HEK293T (cell line): Measurements from ENCODE around the gene PCDHB1.

Experiments used
- BHLHE40 ChIP-seq: fragments of 450-650 bp; IDR thresholded peaks from 2 replicates; pipeline ENCODE4 v1.6.1; 2016; ENCODE audit warnings: mild to moderate bottlenecking, moderate library complexity, borderline replicate concordance
- ELF4 ChIP-seq: fragments of 450-650 bp; IDR thresholded peaks from 2 replicates; pipeline ENCODE4 v1.6.1; 2017; ENCODE audit warnings: antibody characterized with exemption

DNA sequence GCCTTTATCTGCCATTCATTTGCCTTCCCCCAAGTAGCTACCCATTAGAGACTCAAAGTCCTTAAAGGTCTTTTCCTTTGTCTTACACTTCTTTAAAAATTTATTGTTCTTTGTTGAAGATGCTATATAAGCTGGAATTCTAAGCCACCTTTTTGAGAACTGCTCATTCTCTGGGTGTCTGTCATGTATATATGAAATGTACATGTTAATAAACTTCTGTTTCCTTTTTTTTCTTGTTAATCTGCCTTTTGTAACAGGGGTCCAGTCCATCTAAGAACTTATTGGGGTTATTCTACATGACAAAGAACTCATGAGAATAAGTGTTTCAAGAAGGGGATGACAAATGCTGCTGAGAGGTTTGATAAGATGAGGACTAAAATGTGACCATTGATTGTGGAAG lies 43.4 kb upstream of the PCDHB1 start:
- TF ChIP-seq ELF4 (no peak), BHLHE40 (no peak)
